Muscle of leg (tissue), 11 donors: ENCODE results near the gene TRAF2. TPM values are rescaled to one million over a fixed set of nuclear protein-coding genes. Genes with fewer than 3 reads are reported as not detected.

Experiments used
- DNase-seq: peaks from one replicate; pipeline ENCODE4 v3.0.0; 2013
- H3K27ac ChIP-seq: one replicate; pipeline ENCODE4 v1.5.1; 2013; ENCODE audit warnings: mild to moderate bottlenecking, low read length, control low read depth
- H3K27me3 ChIP-seq: one replicate; pipeline ENCODE4 v1.6.1; 2013; ENCODE audit warnings: low read length; ENCODE audit not compliant: control insufficient read depth, insufficient read depth
- H3K36me3 ChIP-seq: one replicate; pipeline ENCODE4 v1.6.1; 2013; ENCODE audit warnings: low read length; ENCODE audit not compliant: control insufficient read depth, insufficient read depth
- H3K4me1 ChIP-seq: one replicate; pipeline ENCODE4 v1.6.1; 2013; ENCODE audit warnings: low read length; ENCODE audit not compliant: control insufficient read depth, insufficient read depth
- H3K4me3 ChIP-seq: one replicate; pipeline ENCODE4 v1.5.1; 2013; ENCODE audit warnings: low read length, control low read depth
- H3K9me3 ChIP-seq: replicated peaks from 2 replicates; pipeline ENCODE4 v1.6.1; 2013; ENCODE audit warnings: low read depth, low read length; ENCODE audit not compliant: control insufficient read depth
- WGBS: methylation state at CpG from one replicate; pipeline ENCODE4 v1.1.5; 2013; ENCODE audit warnings: missing lambda C conversion rate; ENCODE audit not compliant: insufficient coverage; 5-methylcytosine and 5-hydroxymethylcytosine counted together
- polyA plus RNA-seq, 8 donors: library from polyadenylated mRNA; unstranded; fragments of 120-200 nt; gene quantifications; one replicate each; pipeline versions ENCODE4 v1.2.1 to v1.2.3, GENCODE V29; 2013; ENCODE audit warnings: inconsistent platforms in 1 of 8, low replicate concordance in 1 of 8; ENCODE audit not compliant: insufficient read length in 8 of 8, insufficient read depth in 1 of 8
- total RNA-seq: library from RNA; stranded (reverse); fragments of 120-200 nt; gene quantifications from one replicate; pipeline ENCODE4 v1.2.4, GENCODE V29; 2013

TRAF2 gene
- total and polyA plus RNA-seq, 9 donors, result 5.4 to 11.9 (median 10.1) TPM

DNA sequence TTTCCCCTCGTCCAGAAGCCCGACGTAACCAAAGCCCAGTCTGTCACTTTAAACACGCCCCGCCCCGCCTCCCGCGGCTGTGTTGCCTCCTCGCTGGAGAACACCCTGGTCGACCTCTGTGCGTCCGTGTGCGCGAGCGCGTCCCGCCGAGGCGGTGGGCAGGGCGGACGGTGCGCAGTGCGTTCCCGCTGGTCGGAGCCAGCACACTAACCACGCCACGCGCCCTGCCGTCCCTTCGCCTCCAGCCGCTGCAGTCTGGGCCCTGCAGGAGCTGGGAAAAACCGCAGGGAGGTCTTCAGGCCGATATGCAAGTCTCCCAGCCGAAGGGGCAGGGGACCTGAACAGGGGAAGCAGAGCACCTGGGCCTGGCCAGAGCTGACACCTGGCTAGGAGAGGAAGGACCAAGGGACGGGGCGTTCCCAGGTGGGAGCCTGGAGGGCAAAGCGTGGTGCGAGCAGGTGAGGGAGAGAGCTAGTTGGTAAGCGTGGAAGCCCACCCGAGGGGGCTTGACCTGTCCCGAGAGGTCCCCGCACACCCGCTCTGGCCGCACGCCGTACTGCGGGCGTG, 38.4 kb upstream of the TRAF2 start:
- Histone ChIP-seq H3K27ac (peak overlapping the region; percentile 98), H3K4me3 (peak overlapping the region; percentile 74), H3K4me1 (peaks cover 67% of the 10 kb centered on the region), H3K27me3 (peaks cover 41% of the 10 kb centered on the region), H3K9me3 (no peaks in the 10 kb centered on the region), H3K36me3 (peaks cover 20% of the 10 kb centered on the region)
- peak; percentile 94 for DNase-seq
- under 1% methylated on average over 46 of the region's 48 CpGs for WGBS

GRCh38 chr9:136848393-136849037, 37.8 kb upstream of the TRAF2 start:
- H3K4me1 ChIP-seq, result peaks cover 60% of the 10 kb centered on the region
- peak overlapping the region; percentile 74 for H3K4me3 ChIP-seq
- H3K27me3 ChIP-seq, result peaks cover 35% of the 10 kb centered on the region
- DNase-seq, result no peak
- under 1% methylated on average over 41 of the region's 53 CpGs for WGBS
- H3K27ac ChIP-seq, result peak overlapping the region; percentile 98
- no peaks in the 10 kb centered on the region for H3K9me3 ChIP-seq
- H3K36me3 ChIP-seq, result peaks cover 20% of the 10 kb centered on the region

- H3K27me3 ChIP-seq, result peaks cover 27% of the 10 kb centered on the region
- peak within 1 kb of the TSS; percentile 74 for H3K4me3 ChIP-seq
- peaks cover 55% of the 10 kb centered on the region for H3K4me1 ChIP-seq
- DNase-seq, result peak; percentile 100
- under 1% methylated on average over 59 of the region's 77 CpGs for WGBS
- peak within 1 kb of the TSS; percentile 98 for H3K27ac ChIP-seq
- H3K36me3 ChIP-seq, result peaks cover 20% of the 10 kb centered on the region
- no peaks in the 10 kb centered on the region for H3K9me3 ChIP-seq
Observed at GRCh38 chr9:136849038-136849959, 37.0 kb upstream of the TRAF2 start, which contains the start of gene PHPT1. Gene PHPT1 (plus strand): TSS chr9:136849409. CDS start chr9:136849431, 22 bp downstream.

DNA sequence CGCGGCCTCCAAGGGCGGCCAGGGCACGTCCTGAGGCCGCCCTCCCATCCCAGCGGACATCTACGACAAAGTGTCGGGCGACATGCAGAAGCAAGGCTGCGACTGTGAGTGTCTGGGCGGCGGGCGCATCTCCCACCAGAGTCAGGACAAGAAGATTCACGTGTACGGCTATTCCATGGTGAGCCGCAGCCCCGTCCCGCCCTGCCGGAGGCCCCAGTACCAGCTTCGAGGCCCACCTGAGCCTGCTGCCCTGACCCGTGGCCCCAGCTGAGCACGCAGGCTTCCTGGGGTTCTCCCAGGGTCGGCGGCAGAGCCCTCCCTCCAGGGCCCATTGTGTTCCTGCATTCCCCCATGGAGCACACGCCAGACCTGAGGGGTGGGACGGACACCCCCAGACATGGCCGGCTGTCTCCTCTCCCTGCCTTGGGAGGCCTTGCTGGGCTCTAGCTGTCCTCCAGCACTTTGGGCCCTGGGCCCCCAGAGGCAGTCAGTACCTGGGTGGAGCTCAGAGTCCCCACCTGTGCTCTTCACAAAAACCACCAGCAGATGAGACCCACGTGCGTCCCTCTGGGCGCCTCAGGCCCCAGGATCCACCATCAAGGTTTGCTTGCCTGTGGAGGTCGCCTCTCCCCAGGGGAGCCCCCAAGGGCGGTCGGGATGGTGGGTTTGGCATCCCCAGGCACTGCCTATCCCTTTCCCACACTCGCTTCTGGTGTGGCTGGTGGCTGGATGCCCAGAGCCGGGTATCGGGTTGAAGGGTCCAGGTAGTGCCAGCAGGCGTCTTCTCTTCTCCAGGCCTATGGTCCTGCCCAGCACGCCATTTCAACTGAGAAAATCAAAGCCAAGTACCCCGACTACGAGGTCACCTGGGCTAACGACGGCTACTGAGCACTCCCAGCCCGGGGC, 36.1 kb upstream of the TRAF2 start:
- Histone ChIP-seq H3K27ac (peak overlapping the region; percentile 98), H3K27me3 (peaks cover 23% of the 10 kb centered on the region), H3K9me3 (no peaks in the 10 kb centered on the region), H3K4me1 (peaks cover 60% of the 10 kb centered on the region), H3K36me3 (peaks cover 20% of the 10 kb centered on the region), H3K4me3 (peak overlapping the region; percentile 74)
- DNase-seq, result no peak
- 36% methylated on average over 33 of the region's 43 CpGs for WGBS

DNA sequence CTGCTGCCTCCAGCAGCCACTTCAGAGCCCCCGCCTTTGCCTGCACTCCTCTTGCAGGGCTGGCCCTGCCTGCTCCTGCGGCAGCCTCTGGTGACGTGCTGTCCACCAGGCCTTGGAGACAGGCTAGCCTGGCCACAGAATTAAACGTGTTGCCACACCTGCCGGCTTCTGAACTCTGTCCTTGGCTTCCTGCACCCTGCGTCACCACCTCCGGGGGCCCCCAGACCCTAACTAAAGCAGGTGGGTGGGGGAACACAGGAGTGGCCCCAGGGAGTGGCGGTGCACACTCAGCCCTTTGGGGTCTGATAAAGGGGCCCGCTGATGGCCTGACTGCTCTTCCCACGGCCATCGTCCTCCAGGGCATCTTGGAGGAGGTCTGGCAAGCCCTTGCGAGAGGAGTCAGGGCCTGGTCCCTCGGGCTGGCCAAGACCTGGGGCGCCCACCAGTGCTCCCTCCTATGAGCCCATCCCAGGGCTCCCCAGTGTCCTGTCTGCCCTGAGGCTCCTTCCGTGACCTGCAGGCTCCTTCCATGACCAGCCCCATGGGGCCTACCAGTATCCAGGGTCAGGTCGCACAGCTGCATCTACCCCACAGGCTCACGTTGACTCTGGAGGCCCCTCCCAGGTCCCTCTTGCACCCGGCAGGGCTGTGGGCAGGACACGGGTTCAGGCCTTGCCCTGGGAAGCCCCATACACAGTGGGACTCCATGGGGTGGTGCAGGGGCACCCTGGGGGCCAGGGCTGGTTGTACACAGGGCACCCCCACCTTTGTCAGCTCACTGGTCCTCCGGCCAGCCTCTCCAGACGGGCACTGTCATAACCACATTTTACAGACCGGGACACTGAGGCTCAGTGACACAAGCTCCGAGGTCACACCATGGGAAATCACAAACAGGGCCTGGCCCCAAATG, 35.2 kb upstream of the TRAF2 start:
- Histone ChIP-seq H3K36me3 (peaks cover 20% of the 10 kb centered on the region), H3K9me3 (no peaks in the 10 kb centered on the region), H3K4me1 (peaks cover 65% of the 10 kb centered on the region), H3K27ac (no peak overlapping the region), H3K27me3 (peaks cover 14% of the 10 kb centered on the region), H3K4me3 (no peak overlapping the region)
- 76% methylated on average over 22 of the region's 23 CpGs for WGBS
- DNase-seq, result peak; percentile 27

- H3K9me3 ChIP-seq, result no peaks in the 10 kb centered on the region
- no peak within 1 kb of the TSS for H3K27ac ChIP-seq
- peaks cover 20% of the 10 kb centered on the region for H3K36me3 ChIP-seq
- peak; percentile 29 for DNase-seq
- H3K4me1 ChIP-seq, result peaks cover 60% of the 10 kb centered on the region
- WGBS, result 65% methylated on average over 22 of the region's 23 CpGs
- H3K4me3 ChIP-seq, result no peak within 1 kb of the TSS
- H3K27me3 ChIP-seq, result peaks cover 6% of the 10 kb centered on the region
Observed at GRCh38 chr9:136851941-136852663, 34.2 kb upstream of the TRAF2 start, which contains the start of gene MAMDC4. Gene MAMDC4 (plus strand): TSS chr9:136852346. CDS start chr9:136852417, 71 bp downstream.

DNA sequence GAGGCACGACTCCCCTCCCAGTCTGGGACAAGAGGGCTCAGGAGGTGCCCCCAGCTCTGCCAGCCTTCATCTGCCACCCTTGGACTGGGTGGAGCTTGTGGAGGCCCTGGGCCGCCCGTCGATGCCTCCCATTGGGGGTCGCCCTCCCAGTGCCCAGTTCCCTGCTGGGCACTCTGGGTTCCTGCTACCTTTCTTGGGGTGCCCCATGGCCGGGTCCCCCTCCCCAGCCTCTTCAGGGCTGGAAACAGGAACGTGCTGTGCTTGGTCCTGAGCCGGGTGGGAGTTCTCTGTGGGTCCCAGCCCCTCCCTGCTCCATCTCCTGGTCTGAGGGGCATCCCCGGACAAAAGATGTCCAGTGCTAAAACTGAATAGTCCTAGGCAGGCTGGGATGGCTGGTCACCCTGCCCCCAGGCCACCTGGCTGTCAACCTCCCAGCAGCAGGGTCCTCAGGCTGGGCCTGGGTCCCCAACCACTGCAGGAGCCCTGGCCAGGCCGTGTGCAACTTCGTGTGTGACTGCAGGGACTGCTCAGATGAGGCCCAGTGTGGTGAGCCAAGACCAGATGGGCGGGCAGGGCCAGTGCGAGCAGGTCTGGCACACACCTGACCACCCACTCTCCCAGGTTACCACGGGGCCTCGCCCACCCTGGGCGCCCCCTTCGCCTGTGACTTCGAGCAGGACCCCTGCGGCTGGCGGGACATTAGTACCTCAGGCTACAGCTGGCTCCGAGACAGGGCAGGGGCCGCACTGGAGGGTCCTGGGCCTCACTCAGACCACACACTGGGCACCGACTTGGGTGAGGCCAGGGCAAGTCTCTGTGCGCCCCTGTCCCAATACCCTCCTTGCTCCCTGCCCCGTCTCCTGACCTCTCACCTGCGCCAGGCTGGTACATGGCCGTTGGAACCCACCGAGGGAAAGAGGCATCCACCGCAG, 33.4 kb upstream of the TRAF2 start:
- no peaks in the 10 kb centered on the region for H3K27me3 ChIP-seq
- WGBS, result 82% methylated on average over 24 of the region's 29 CpGs
- DNase-seq, result peak; percentile 24
- H3K4me1 ChIP-seq, result peaks cover 58% of the 10 kb centered on the region
- no peaks in the 10 kb centered on the region for H3K9me3 ChIP-seq
- H3K27ac ChIP-seq, result no peak overlapping the region
- no peak overlapping the region for H3K4me3 ChIP-seq
- H3K36me3 ChIP-seq, result peaks cover 20% of the 10 kb centered on the region
